ENCODE results near the gene ABCA10.

DNA sequence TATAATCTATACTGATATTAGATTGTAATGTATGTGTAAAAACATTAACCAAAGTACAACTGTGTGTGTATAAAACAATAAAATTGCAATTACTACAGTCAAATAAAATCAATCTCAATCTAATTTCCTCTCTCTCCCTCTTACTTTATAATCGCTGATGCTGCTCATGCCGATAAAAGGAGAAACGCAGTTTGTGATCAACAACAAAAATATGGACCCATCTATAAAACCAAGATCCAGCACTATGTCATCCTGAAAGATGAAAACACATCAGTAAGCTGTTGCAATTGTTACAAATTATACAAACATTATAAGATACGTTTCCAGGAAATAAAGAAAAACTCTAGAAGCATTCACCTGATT, 53.4 kb downstream of the ABCA10 start:
- TF ChIP-seq POLR2A (IDR thresholded peaks at IDR 0.05; ENCODE audit: low read length) (no peak), GATA1 (IDR thresholded peaks at IDR 0.05; ENCODE audit: low read depth, low read length) (no peak)
